ENCODE results near the gene NBEA.

The NBEA gene

DNA sequence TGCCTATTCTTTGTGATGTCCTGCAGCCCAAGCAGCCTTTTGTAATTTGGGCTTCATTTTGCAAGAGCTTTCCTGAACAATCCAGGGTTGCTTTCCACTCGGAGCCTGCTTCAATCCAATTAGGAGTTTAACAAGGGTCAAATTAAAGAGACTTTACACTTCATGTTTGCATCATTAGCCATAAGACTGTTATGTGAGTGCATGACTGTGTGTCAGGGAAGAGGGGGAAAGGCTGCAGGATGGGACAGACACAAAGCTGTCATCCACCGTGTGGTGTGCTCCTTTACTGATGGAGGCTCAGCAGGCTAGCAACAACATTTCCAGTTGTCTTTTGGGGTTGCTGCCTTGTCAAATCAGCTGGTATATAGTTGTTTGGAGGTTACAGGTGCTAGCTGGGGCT is 558.1 kb downstream of the NBEA start:
- TF ChIP-seq, protein P1, sequence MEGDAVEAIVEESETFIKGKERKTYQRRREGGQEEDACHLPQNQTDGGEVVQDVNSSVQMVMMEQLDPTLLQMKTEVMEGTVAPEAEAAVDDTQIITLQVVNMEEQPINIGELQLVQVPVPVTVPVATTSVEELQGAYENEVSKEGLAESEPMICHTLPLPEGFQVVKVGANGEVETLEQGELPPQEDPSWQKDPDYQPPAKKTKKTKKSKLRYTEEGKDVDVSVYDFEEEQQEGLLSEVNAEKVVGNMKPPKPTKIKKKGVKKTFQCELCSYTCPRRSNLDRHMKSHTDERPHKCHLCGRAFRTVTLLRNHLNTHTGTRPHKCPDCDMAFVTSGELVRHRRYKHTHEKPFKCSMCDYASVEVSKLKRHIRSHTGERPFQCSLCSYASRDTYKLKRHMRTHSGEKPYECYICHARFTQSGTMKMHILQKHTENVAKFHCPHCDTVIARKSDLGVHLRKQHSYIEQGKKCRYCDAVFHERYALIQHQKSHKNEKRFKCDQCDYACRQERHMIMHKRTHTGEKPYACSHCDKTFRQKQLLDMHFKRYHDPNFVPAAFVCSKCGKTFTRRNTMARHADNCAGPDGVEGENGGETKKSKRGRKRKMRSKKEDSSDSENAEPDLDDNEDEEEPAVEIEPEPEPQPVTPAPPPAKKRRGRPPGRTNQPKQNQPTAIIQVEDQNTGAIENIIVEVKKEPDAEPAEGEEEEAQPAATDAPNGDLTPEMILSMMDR (IDR thresholded peaks at IDR 0.05; ENCODE audit: extremely low read depth, missing control alignments), result no peak
- no peak for DNase-seq (ENCODE audit: low spot score)

DNA sequence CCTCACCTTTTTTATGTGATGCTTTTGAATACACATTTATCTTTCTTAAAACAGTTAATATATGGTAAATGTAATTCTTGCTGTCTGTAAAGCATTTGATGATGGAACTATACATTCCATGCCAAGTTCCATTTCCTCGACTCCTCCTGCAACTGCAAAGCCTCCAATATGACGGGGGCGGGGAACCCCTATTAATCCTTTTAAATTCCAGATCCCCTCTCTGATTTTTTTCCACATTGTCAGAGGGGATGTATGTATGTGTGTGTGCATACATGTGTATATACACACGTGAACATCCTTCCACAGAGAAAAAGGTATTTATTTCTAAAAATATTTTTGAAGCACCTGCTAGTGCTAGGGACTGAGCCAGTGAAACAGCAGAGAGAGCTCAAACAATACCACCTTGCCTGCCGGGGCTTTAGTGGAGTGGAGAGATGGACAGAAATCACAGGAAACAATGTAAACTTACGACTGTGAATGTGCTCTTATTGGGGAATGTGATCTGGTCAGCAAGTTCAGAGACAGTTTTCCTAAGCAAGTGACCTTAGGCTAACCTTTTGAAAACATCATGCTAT is 559.7 kb downstream of the NBEA start:
- no peak for DNase-seq (ENCODE audit: low spot score)
- TF ChIP-seq, protein P1 (IDR thresholded peaks at IDR 0.05; ENCODE audit: extremely low read depth, missing control alignments), result no peak

DNA sequence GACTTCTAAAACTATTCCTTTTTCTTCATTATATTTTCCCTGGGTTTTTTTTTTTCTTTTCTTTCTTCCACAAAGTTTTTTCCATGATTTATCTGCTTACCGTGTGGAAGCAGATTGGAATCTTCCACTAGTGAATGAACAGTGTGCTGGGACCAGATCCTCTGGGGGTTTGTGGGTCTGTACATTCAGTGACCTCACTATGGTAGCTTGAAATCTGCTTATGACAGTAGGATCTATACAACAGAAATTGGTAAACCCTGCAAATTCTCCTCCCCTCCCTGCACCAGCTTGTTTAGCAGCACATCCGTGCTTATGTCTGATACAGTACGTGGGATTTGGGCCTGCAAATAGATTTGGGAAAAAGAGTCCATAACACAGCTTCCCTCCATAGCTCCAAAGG is 560.4 kb downstream of the NBEA start:
- TF ChIP-seq, protein P1 (IDR thresholded peaks at IDR 0.05; ENCODE audit: extremely low read depth, missing control alignments), result no peak
- DNase-seq (ENCODE audit: low spot score), result no peak

DNA sequence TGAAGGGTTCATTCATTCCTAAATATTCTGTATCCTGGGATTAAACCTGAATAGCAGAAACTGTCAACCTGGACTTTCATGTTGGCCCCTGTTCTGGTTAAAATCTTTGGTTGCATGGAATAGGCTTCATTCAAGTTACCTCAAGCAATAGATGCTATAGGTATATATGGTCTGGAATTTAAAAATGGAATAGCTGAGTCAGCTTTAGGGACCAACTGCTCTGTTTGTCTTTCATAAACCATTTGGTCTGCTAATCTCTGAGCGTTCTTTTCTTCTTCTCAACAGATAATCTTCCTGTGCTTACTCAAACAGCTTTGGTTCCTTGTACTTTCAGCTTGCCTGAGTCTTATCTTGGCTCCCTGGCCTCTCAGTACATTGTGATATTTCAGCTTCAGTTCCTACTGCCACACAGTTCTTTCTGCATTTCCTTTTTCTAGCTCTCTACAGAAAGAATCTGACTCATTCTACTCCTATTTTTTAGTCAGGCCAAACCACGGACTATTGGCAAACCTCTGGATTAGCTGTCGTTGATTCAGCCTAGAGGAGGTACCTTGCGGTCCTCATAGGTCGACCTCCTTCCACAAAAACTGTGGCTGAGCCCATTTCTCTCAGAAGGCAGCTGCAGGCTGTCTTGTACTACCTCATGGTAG is 570.3 kb downstream of the NBEA start:
- no peak for DNase-seq (ENCODE audit: low spot score)
- TF ChIP-seq, protein P1 (IDR thresholded peaks at IDR 0.05; ENCODE audit: extremely low read depth, missing control alignments), result no peak

DNA sequence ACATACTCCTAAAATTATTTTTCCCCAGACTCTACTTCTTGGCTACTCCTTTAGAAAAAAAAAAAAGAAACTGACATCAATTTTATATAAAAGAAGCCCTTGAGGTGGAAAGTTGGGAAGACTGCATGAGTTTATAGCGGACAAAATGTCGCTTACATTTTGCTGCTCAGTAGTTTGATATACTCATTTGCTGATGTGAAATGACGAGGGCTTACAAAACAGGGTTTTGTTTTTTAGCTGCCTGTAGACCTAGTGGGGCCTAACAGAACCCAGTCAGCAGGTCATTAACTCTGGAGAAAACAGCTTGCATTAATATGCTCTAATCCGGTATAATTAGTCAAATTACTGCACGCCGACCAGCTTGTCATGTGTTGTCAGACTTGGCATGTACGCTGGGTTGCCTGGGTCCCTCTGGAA is 572.0 kb downstream of the NBEA start:
- no peak for DNase-seq (ENCODE audit: low spot score)
- TF ChIP-seq, protein P1 (IDR thresholded peaks at IDR 0.05; ENCODE audit: extremely low read depth, missing control alignments), result no peak

DNA sequence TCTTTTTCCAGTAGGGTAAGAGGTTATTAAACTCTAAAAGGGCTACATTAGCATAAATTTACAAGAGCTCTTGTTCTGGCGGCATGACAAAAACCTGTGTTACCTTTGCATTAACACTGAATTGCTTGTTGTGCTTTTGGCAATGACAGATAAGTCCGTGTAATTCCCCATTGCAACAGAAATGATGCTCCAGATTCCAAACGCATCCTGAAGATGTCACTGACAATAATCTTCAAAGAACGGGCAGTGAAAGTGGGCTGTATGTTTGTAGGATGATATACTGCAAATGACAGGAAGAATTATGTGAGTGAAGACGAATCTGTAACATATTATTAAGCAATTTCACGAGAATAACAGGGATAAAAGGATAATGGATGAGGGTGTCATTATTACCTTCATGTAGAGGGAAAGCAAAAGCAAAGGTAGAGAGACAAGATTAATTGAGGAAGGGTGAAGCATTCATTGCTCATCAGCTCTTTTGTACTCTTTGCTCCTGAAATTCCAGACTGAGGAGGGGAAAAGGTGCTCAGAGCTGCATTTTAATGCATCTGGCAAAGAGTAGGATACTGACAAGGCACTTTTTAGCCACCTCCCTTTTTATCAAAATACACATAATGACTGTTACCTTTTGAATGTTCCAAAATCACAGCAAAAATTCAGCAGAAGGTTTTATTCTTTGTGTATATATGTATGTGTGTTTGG is 572.9 kb downstream of the NBEA start:
- TF ChIP-seq, protein P1 (IDR thresholded peaks at IDR 0.05; ENCODE audit: extremely low read depth, missing control alignments), result no peak
- no peak for DNase-seq (ENCODE audit: low spot score)

DNA sequence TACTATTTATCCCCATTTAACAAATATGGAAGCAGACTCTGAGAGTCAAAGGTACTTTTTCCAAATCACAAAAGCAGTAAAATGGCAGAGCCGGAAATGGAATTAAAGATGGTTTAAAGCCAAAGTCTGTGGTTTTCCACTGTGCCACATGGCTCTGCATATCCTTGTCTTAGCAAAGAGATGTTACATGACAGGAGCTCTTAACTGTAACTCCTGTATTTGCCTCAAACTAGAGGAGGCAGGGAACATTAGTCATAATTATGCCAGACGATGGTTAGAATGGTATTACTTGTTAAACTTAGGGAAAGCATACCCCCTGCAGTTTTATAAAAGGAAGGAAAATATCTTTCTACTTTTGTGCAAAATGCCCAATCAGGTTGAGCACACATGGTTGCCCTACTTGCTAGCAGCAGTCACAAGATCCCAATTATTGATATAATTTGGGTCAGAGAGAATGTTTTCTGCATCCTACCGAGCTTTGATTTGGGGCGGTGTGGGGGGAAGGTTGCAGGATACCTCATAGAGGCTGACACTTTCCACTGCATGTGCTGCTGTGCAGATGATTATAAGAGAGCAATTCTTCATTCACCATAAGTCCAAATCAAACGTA is 576.4 kb downstream of the NBEA start:
- DNase-seq (ENCODE audit: low spot score), result no peak
- TF ChIP-seq, protein P1 (IDR thresholded peaks at IDR 0.05; ENCODE audit: extremely low read depth, missing control alignments), result no peak

Measured in GM20000 (cell line).